ENCODE data around the gene SLC9A9.

GRCh38 chr3:143429628-143430514, 418.4 kb downstream of the SLC9A9 start:
- TF ChIP-seq CTCF (IDR thresholded peaks at IDR 0.05) (no peak), POLR2A (IDR thresholded peaks at IDR 0.05) (no peak)

All from uterus (tissue), 2 donors.